Spinal cord (tissue), 10 donors: ENCODE results near the gene KRT13. TPM values are rescaled to one million over a fixed set of nuclear protein-coding genes. Genes with fewer than 3 reads are reported as not detected.

Experiments used
- DNase-seq, 6 donors: peaks; one replicate each; pipeline versions ENCODE4 v3.0.0 to v3.0.0-alpha.2; 2013 to 2015; ENCODE audit warnings: low spot score in 6 of 6, low read depth in 4 of 6
- H3K27ac ChIP-seq: one replicate; pipeline ENCODE4 v1.5.1; 2013; ENCODE audit warnings: low read depth, low read length, control low read depth
- H3K27me3 ChIP-seq: one replicate; pipeline ENCODE4 v1.6.1; 2013; ENCODE audit warnings: low read length; ENCODE audit not compliant: control insufficient read depth, insufficient read depth
- H3K36me3 ChIP-seq: one replicate; pipeline ENCODE4 v1.6.1; 2013; ENCODE audit warnings: low read length; ENCODE audit not compliant: control insufficient read depth, insufficient read depth
- H3K4me1 ChIP-seq: one replicate; pipeline ENCODE4 v1.6.1; 2013; ENCODE audit warnings: low read length; ENCODE audit not compliant: control insufficient read depth, insufficient read depth
- H3K4me3 ChIP-seq: one replicate; pipeline ENCODE4 v1.5.1; 2013; ENCODE audit warnings: low read depth, low read length, control low read depth
- H3K9me3 ChIP-seq: one replicate; pipeline ENCODE4 v1.6.1; 2013; ENCODE audit warnings: low read length; ENCODE audit not compliant: control insufficient read depth, insufficient read depth
- WGBS: methylation state at CpG from one replicate; pipeline ENCODE4 v1.1.5; 2013; ENCODE audit warnings: missing lambda C conversion rate; ENCODE audit not compliant: insufficient coverage; 5-methylcytosine and 5-hydroxymethylcytosine counted together
- polyA plus RNA-seq, 2 donors: library from polyadenylated mRNA; unstranded; fragments of 120-200 nt; gene quantifications; one replicate each; pipeline ENCODE4 v1.2.1, GENCODE V29; 2013; ENCODE audit not compliant: insufficient read length in 2 of 2
- small RNA-seq: library from RNA; depleted of rRNA; stranded (forward); fragments of <200 nt; gene quantifications from one replicate; pipeline ENCODE3, GENCODE V24; 2014; ENCODE audit warnings: low replicate concordance
- total RNA-seq, 2 donors: library from RNA; depleted of rRNA in 1 of 2; stranded (reverse); fragments of 120-200 nt in 1 of 2; fragments of >200 nt in 1 of 2; gene quantifications; one replicate each; pipeline versions ENCODE4 v1.2.3 to v1.2.4, GENCODE V29; 2013 to 2014
- donor health status: healthy.

KRT13 gene
- total and polyA plus RNA-seq, 4 donors = 0.30 to 0.83 TPM; not detected in 2

GRCh38 chr17:41462705-41463104 is 42.7 kb downstream of the KRT13 start:
- Histone ChIP-seq H3K4me1 (peaks cover 4% of the 10 kb centered on the region), H3K9me3 (no peaks in the 10 kb centered on the region), H3K4me3 (no peak overlapping the region), H3K27ac (no peak overlapping the region), H3K36me3 (no peaks in the 10 kb centered on the region), H3K27me3 (no peaks in the 10 kb centered on the region)
- 81% methylated on average over 15 of the region's 15 CpGs for WGBS
- DNase-seq = no peak

- Histone ChIP-seq H3K9me3 (no peaks in the 10 kb centered on the region), H3K36me3 (no peaks in the 10 kb centered on the region), H3K27ac (no peak overlapping the region), H3K4me3 (no peak overlapping the region), H3K27me3 (no peaks in the 10 kb centered on the region), H3K4me1 (peaks cover 4% of the 10 kb centered on the region)
- WGBS = 86% methylated on average over 2 of the region's 4 CpGs
- peak in 2 of 6 donors; percentile 13 to 74 for DNase-seq
These were observed 47.7 kb downstream of the KRT13 start for GRCh38 chr17:41457676-41458075.

DNA sequence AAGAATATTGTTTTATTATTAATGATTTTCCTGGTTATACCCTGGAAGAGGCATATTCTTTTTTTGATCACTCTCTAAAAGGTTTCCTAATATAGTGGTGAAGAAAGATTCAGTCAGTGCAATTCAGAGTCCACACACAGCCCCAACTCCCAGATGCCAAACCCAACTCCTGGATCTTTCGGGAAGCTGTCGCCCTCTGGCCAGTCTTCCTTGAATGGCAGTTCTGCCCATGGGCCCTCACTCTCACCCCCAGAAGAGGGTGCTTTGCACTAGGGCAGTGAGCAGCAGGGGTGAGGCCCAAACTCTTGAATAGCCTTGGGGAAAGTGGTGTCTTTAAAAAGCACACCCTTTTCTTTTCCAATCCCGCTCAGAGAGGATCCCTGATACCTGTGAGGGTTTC is 49.2 kb downstream of the KRT13 start:
- H3K9me3 ChIP-seq = no peaks in the 10 kb centered on the region
- H3K27me3 ChIP-seq = no peaks in the 10 kb centered on the region
- WGBS = no CpG with 5 or more reads among the region's 3 CpGs
- H3K27ac ChIP-seq = no peak overlapping the region
- DNase-seq = no peak
- peaks cover 4% of the 10 kb centered on the region for H3K4me1 ChIP-seq
- H3K36me3 ChIP-seq = no peaks in the 10 kb centered on the region
- H3K4me3 ChIP-seq = no peak overlapping the region

DNA sequence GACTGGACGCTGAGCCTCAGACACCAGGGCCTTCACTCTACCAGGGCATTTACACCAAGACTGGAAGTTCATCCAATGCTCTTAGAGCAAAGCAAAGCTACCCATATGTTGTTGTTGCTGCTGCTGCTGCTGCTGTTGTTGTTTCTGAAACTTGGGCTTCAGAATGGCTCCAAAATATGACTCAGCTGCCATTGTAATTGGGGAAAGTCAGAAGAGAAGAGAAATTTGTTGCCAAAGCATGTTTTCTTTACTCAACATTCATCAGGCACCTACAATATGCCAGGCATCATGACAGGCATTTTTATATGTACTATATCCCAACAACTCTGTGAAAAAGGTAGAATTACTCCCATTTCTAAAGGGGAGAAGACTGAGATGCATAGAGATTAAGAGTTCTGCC is 50.2 kb downstream of the KRT13 start:
- WGBS = no CpG with 5 or more reads among the region's 1 CpG
- no peak overlapping the region for H3K27ac ChIP-seq
- H3K4me1 ChIP-seq = peaks cover 4% of the 10 kb centered on the region
- no peak overlapping the region for H3K4me3 ChIP-seq
- no peaks in the 10 kb centered on the region for H3K27me3 ChIP-seq
- no peaks in the 10 kb centered on the region for H3K36me3 ChIP-seq
- H3K9me3 ChIP-seq = no peaks in the 10 kb centered on the region
- DNase-seq = no peak

DNA sequence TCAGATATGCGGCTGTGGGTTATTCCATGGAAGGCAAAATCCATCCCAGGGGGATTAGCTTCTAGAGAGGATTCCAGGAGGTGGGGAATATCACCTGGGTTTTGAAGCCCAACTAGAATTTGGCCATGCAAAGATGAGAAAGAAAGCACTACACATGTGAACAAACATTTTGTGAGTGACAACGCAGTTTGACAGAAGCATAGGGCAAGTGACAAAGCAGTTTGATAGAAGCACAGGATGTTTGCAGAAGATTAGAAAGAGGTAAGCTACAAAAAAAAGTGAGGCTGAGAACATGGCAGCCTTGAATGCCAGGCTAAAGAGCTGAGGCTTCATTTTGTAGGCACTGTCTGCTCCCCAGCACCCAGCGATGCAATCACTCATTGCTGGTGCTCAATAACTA is 52.3 kb downstream of the KRT13 start:
- no peaks in the 10 kb centered on the region for H3K27me3 ChIP-seq
- 94% methylated on average over 2 of the region's 3 CpGs for WGBS
- H3K36me3 ChIP-seq = no peaks in the 10 kb centered on the region
- no peak overlapping the region for H3K27ac ChIP-seq
- no peaks in the 10 kb centered on the region for H3K9me3 ChIP-seq
- H3K4me1 ChIP-seq = no peaks in the 10 kb centered on the region
- H3K4me3 ChIP-seq = no peak overlapping the region
- no peak for DNase-seq

GRCh38 chr17:41452281-41452680 is 53.1 kb downstream of the KRT13 start:
- Histone ChIP-seq H3K27me3 (no peaks in the 10 kb centered on the region), H3K27ac (no peak overlapping the region), H3K4me1 (no peaks in the 10 kb centered on the region), H3K9me3 (no peaks in the 10 kb centered on the region), H3K36me3 (no peaks in the 10 kb centered on the region), H3K4me3 (no peak overlapping the region)
- DNase-seq = no peak
- WGBS = 89% methylated on average over 3 of the region's 4 CpGs

DNA sequence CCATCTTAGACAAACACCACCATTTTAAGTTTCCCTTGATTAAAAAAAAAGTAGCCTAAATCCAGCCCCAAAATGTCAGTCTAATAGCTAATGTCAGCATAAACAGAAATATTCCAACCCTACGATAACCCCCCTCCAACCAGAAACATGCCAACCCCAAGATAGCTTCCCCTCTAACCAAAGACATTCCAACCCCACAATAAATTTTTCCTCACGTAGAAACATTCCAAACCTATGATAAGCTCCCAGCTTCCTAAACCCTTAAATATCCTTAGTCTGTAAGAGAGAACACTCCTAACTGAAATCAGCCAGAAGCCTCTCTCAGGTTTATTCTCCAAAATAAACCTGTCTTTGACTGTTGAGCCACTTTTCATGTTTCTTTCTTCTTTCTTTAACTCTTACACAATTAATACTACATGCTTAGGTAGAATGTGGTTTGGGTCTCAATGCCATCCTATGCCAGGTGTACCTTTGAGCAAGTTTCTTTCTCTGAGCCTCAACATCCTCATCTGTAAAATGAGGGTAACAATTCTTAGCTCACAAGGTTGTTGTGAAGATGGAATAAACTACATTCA is 54.2 kb downstream of the KRT13 start:
- Histone ChIP-seq H3K9me3 (no peaks in the 10 kb centered on the region), H3K4me1 (no peaks in the 10 kb centered on the region), H3K27ac (no peak overlapping the region), H3K27me3 (no peaks in the 10 kb centered on the region), H3K36me3 (no peaks in the 10 kb centered on the region), H3K4me3 (no peak overlapping the region)
- 100% methylated on average over 2 of the region's 2 CpGs for WGBS
- DNase-seq = no peak

Small RNA genes within 50 kb of the gene (small RNA-seq; reads per million reads assigned to genes)
- gene RNU2-32P = 1.9 reads per million, percentile 89 among the genes with 10 or more reads in this experiment

Other genes with a start within 250 kb of the KRT13 start
- gene KRTAP9-6, start 240.2 kb downstream of the KRT13 start, total RNA-seq = not detected
- under 1 TPM in 1 of 2 donors, not detected in 1; 0.17 TPM for gene KRTAP9-6, start 240.2 kb downstream of the KRT13 start, polyA plus RNA-seq
- gene KRTAP9-7, start 229.9 kb downstream of the KRT13 start, total RNA-seq = not detected
- gene KRTAP9-7, start 229.9 kb downstream of the KRT13 start, polyA plus RNA-seq = not detected
- gene KRTAP29-1, start 202.8 kb downstream of the KRT13 start, total RNA-seq = not detected
- gene KRTAP29-1, start 202.8 kb downstream of the KRT13 start, polyA plus RNA-seq = not detected
- gene KRTAP16-1, start 196.3 kb downstream of the KRT13 start, total RNA-seq = not detected
- not detected for gene KRTAP16-1, start 196.3 kb downstream of the KRT13 start, polyA plus RNA-seq
- gene KRTAP17-1, start 189.9 kb downstream of the KRT13 start, total RNA-seq = not detected
- not detected for gene KRTAP17-1, start 189.9 kb downstream of the KRT13 start, polyA plus RNA-seq
- not detected for gene KRT33A, start 154.8 kb downstream of the KRT13 start, total RNA-seq
- gene KRT33A, start 154.8 kb downstream of the KRT13 start, polyA plus RNA-seq = not detected
- gene KRT33B, start 135.8 kb downstream of the KRT13 start, total RNA-seq = under 1 TPM in 1 of 2 donors, not detected in 1; 0.20 TPM
- under 1 TPM in 1 of 2 donors, not detected in 1; 0.44 TPM for gene KRT33B, start 135.8 kb downstream of the KRT13 start, polyA plus RNA-seq
- gene KRT34, start 123.3 kb downstream of the KRT13 start, total RNA-seq = not detected
- gene KRT34, start 123.3 kb downstream of the KRT13 start, polyA plus RNA-seq = not detected
- gene KRT31, start 108.0 kb downstream of the KRT13 start, total RNA-seq = under 1 TPM in 1 of 2 donors, not detected in 1; 0.11 TPM
- under 1 TPM in 1 of 2 donors, not detected in 1; 0.15 TPM for gene KRT31, start 108.0 kb downstream of the KRT13 start, polyA plus RNA-seq
- not detected for gene KRT37, start 81.0 kb downstream of the KRT13 start, total RNA-seq
- not detected for gene KRT37, start 81.0 kb downstream of the KRT13 start, polyA plus RNA-seq
- gene KRT38, start 64.6 kb downstream of the KRT13 start, total RNA-seq = not detected
- gene KRT38, start 64.6 kb downstream of the KRT13 start, polyA plus RNA-seq = not detected
- not detected for gene KRT32, start 38.2 kb downstream of the KRT13 start, total RNA-seq
- gene KRT32, start 38.2 kb downstream of the KRT13 start, polyA plus RNA-seq = not detected
- gene KRT35, start 24.5 kb downstream of the KRT13 start, total RNA-seq = not detected
- not detected for gene KRT35, start 24.5 kb downstream of the KRT13 start, polyA plus RNA-seq
- gene KRT36, start 15.7 kb downstream of the KRT13 start, total RNA-seq = not detected
- gene KRT36, start 15.7 kb downstream of the KRT13 start, polyA plus RNA-seq = not detected
- gene KRT15, start 13.3 kb upstream of the KRT13 start, total RNA-seq = under 1 TPM in 1 of 2 donors, not detected in 1; 0.22 TPM
- under 1 TPM; 0.18 to 0.29 TPM for gene KRT15, start 13.3 kb upstream of the KRT13 start, polyA plus RNA-seq
- gene KRT19, start 22.7 kb upstream of the KRT13 start, total RNA-seq = 10 to 100 TPM in 1 of 2 donors, 1 to 10 TPM in 1; 7.1 to 61.4 TPM
- gene KRT19, start 22.7 kb upstream of the KRT13 start, polyA plus RNA-seq = 10 to 100 TPM in 1 of 2 donors, 1 to 10 TPM in 1; 6.3 to 12.9 TPM
- not detected for gene KRT9, start 66.4 kb upstream of the KRT13 start, total RNA-seq
- under 1 TPM in 1 of 2 donors, not detected in 1; 0.11 TPM for gene KRT9, start 66.4 kb upstream of the KRT13 start, polyA plus RNA-seq
- 1 to 10 TPM; 1.4 to 4.9 TPM for gene KRT14, start 81.3 kb upstream of the KRT13 start, total RNA-seq
- gene KRT14, start 81.3 kb upstream of the KRT13 start, polyA plus RNA-seq = under 1 TPM; 0.62 to 0.82 TPM
- gene KRT16, start 107.2 kb upstream of the KRT13 start, total RNA-seq = under 1 TPM; 0.20 to 0.61 TPM
- gene KRT16, start 107.2 kb upstream of the KRT13 start, polyA plus RNA-seq = 1 to 10 TPM; 1.1 to 1.9 TPM
- gene KRT17, start 119.0 kb upstream of the KRT13 start, total RNA-seq = 1 to 10 TPM in 1 of 2 donors, under 1 TPM in 1; 0.69 to 1.5 TPM
- gene KRT17, start 119.0 kb upstream of the KRT13 start, polyA plus RNA-seq = under 1 TPM in 1 of 2 donors, not detected in 1; 0.66 TPM
- gene EIF1, start 183.3 kb upstream of the KRT13 start, total RNA-seq = 100 to 1,000 TPM; 179 to 244 TPM
- 100 to 1,000 TPM; 685 to 689 TPM for gene EIF1, start 183.3 kb upstream of the KRT13 start, polyA plus RNA-seq
- gene GAST, start 206.7 kb upstream of the KRT13 start, total RNA-seq = not detected
- gene GAST, start 206.7 kb upstream of the KRT13 start, polyA plus RNA-seq = under 1 TPM; 0.47 to 0.57 TPM
- gene HAP1, start 229.0 kb upstream of the KRT13 start, total RNA-seq = 10 to 100 TPM in 1 of 2 donors, 1 to 10 TPM in 1; 7.3 to 22.1 TPM
- 10 to 100 TPM; 44.2 to 52.8 TPM for gene HAP1, start 229.0 kb upstream of the KRT13 start, polyA plus RNA-seq